Thoracic aorta (tissue), 2 donors: ENCODE results near the gene OR51E2. TPM values are rescaled to one million over a fixed set of nuclear protein-coding genes. Genes with fewer than 3 reads are reported as not detected.
"Not testable (repeated sequence)": the region's sequence is repeated elsewhere in the genome, so short reads cannot be mapped to it uniquely, and the experiment has no call there.

Source experiments
- ATAC-seq: fragments of 150-250 bp; one replicate; pipeline ENCODE4 v1.8.0; 2017; ENCODE audit warnings: low read depth; ENCODE audit not compliant: insufficient number of reproducible peaks, low FRiP score
- DNase-seq: peaks from one replicate; pipeline ENCODE4 v3.0.0-alpha.2; 2020; ENCODE audit warnings: low spot score
- H3K27ac ChIP-seq, 2 donors: fragments of 200-600 bp; sonication (generic); 1 replicate in 1 of 2; 2 replicates in 1 of 2; pipeline ENCODE4 v1.5.1; 2016; ENCODE audit warnings: mild to moderate bottlenecking in 2 of 2, moderate library complexity in 2 of 2
- H3K27me3 ChIP-seq: fragments of 200-600 bp; sonication (generic); replicated peaks from 2 replicates; pipeline ENCODE4 v1.6.0; 2016; ENCODE audit warnings: mild to moderate bottlenecking; ENCODE audit not compliant: insufficient read depth
- H3K36me3 ChIP-seq: fragments of 200-600 bp; sonication (generic); one replicate; pipeline ENCODE4 v1.5.1; 2016
- H3K4me1 ChIP-seq, 2 donors: fragments of 200-600 bp; sonication (generic); 1 replicate in 1 of 2; 2 replicates in 1 of 2; pipeline versions ENCODE4 v1.5.1 to v1.6.0; 2016; ENCODE audit warnings: low read depth in 2 of 2, mild to moderate bottlenecking in 1 of 2; ENCODE audit not compliant: control insufficient read depth in 1 of 2
- H3K4me3 ChIP-seq: fragments of 200-600 bp; sonication (generic); 2 replicates; pipeline ENCODE4 v1.5.1; 2016; ENCODE audit warnings: mild to moderate bottlenecking
- H3K9me3 ChIP-seq: fragments of 200-600 bp; sonication (generic); 2 replicates; pipeline ENCODE4 v1.5.1; 2016
- total RNA-seq, 2 donors: library from RNA; depleted of rRNA; stranded (reverse); fragments of >200 nt; gene quantifications; one replicate each; pipeline versions ENCODE4 v1.1.0 to v1.2.3, GENCODE V29; 2016
- TF ChIP-seq, protein P1 (sequence below): fragments of 200-600 bp; sonication (generic); IDR thresholded peaks from one replicate; pipeline ENCODE4 v1.5.1; 2019; ENCODE audit warnings: antibody characterized with exemption

Gene OR51E2, protein sequence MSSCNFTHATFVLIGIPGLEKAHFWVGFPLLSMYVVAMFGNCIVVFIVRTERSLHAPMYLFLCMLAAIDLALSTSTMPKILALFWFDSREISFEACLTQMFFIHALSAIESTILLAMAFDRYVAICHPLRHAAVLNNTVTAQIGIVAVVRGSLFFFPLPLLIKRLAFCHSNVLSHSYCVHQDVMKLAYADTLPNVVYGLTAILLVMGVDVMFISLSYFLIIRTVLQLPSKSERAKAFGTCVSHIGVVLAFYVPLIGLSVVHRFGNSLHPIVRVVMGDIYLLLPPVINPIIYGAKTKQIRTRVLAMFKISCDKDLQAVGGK
- total RNA-seq, result not detected

DNA sequence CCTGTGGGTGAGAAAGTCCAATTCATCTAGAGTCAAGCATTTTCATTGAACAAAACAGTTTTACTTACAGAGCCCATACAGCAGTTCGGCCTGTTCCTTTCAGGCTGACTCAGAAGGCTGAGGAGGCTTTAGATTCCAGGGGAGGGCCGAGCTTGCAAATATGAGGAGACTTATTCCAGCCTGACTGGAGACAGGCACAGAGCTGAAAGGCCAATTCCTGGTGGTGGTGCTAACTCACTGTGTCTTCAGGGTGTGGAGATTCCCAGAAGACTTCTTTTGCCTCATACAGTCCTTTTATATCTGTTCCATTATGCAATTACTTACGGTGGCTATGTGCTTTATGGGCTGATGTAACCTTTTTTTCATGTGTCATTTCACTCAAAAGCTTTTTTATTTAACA is at the start of gene OR51E2:
Gene OR51E2 (minus strand): TSS at position 269 of the 400 bp plus-strand sequence. CDS start 15,142 bp downstream, outside the sequence.
- no peak within 1 kb of the TSS for H3K27ac ChIP-seq
- ATAC-seq, result no peak
- no peak for DNase-seq
- H3K9me3 ChIP-seq, result no peaks in the 10 kb centered on the region
- H3K27me3 ChIP-seq, result no peaks in the 10 kb centered on the region
- no peaks in the 10 kb centered on the region for H3K4me1 ChIP-seq
- TF ChIP-seq, protein P1, sequence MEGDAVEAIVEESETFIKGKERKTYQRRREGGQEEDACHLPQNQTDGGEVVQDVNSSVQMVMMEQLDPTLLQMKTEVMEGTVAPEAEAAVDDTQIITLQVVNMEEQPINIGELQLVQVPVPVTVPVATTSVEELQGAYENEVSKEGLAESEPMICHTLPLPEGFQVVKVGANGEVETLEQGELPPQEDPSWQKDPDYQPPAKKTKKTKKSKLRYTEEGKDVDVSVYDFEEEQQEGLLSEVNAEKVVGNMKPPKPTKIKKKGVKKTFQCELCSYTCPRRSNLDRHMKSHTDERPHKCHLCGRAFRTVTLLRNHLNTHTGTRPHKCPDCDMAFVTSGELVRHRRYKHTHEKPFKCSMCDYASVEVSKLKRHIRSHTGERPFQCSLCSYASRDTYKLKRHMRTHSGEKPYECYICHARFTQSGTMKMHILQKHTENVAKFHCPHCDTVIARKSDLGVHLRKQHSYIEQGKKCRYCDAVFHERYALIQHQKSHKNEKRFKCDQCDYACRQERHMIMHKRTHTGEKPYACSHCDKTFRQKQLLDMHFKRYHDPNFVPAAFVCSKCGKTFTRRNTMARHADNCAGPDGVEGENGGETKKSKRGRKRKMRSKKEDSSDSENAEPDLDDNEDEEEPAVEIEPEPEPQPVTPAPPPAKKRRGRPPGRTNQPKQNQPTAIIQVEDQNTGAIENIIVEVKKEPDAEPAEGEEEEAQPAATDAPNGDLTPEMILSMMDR, result no peak
- H3K4me3 ChIP-seq, result no peak within 1 kb of the TSS
- no peaks in the 10 kb centered on the region for H3K36me3 ChIP-seq

DNA sequence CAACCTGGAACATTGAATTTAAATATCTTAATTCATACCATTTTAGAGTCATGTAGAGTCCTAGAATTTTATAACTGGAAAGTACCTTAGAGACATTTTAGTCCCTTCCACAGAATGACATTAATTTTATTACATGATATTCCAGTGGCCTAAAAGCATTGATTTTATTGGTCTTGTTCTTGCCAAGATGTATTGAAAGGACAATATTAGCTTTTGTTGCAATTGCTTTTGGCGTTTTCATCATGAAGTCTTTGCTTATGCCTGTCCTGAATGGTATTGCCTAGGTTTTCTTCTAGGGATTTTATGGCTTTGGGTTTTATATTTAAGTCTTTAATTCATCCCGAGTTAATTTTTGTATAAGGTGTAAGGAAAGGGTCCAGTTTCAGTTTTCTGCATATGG is 43.1 kb upstream of the OR51E2 start:
- Histone ChIP-seq H3K36me3 (no peaks in the 10 kb centered on the region), H3K4me1 (no peaks in the 10 kb centered on the region), H3K27ac (no peak overlapping the region), H3K4me3 (no peak overlapping the region), H3K27me3 (no peaks in the 10 kb centered on the region), H3K9me3 (no peaks in the 10 kb centered on the region)
- TF ChIP-seq, protein P1, result no peak
- ATAC-seq, result no peak
- DNase-seq, result no peak

DNA sequence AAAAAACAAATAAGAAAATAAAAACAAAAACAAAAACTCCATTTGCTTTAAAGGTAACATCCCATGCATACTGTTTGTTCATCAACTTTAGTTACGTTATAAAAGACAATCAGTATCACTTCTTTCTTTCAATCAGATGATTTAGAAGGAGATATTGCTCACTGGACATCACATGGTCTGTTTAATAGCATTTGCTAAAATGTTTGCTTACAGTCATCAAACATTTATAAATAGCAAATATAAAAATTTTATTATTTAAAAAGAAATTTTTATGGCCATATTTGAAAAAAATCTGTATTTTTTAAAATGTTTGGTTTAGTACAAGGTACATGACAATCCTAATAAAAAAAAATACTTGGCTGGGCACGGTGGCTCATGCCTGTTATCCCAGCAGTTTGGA is 29.5 kb upstream of the OR51E2 start:
- TF ChIP-seq, protein P1, result no peak
- Histone ChIP-seq H3K36me3 (no peaks in the 10 kb centered on the region), H3K27me3 (no peaks in the 10 kb centered on the region), H3K9me3 (no peaks in the 10 kb centered on the region), H3K4me1 (no peaks in the 10 kb centered on the region), H3K4me3 (no peak overlapping the region), H3K27ac (no peak overlapping the region)
- ATAC-seq (no peak), DNase-seq (no peak)

DNA sequence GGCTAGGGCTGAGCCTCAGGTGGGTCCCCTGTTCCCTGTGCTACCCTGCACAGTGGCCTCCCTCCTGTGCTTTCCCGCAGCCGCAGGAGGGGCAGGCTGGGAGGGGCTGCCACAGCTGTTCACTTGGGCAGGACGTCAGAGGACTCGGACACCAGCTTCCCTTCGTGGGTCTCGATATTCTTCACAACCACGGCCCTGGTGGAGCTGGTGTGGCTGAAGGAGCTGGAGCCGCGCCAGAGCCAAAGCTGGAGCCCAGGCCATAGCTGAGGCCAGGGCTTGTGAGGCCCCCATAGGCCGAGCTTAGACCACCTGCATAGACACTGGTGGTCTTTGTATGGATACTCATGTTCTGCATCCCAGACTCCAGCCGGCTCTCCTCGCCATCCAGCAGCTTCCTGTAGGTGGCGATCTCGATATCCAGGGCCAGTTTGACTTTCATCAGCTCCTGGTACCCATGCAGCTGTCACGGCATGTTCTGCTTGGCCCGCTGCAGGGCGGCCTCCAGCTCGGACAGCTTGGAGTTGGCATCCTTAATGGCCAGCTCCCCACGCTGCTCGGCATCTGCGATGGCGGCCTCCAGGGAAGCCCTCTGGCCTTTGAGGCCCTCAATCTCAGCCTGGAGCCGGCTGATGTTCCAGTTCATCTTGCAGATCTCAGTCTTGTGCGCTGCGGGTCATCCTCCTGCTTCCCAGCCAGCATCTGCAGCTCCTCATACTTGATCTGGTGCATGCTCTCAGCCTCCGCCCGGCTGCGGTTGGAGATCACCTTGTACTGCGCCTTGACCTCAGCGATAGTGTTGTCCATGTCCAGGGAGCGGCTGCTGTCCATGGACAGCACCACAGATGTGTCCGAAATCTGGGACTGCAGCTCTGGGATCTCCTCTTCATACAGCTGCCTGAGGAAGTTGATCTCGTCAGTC is 25.2 kb upstream of the OR51E2 start:
- not testable (repeated sequence) for H3K36me3 ChIP-seq, H3K27me3 ChIP-seq, H3K9me3 ChIP-seq, H3K27ac ChIP-seq, H3K4me1 ChIP-seq, DNase-seq, ATAC-seq, H3K4me3 ChIP-seq

DNA sequence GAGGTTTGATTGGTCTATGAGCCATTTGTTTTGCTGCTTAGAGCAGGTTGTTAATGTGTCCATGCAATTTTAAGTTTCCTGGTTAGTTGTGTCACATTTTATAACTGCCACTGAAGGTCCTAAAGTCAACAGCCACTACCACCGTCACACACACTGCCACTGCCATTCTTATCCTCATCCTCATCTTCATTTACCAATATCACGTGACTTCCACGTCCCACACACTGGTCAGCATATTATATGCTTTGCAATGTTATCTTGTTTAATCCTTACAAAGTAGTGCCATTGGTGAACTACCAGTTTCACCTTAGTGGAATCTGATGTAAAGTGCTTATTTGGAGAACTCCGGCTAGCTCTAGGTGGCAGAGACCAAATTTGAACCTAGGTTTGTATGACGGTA is 16.6 kb upstream of the OR51E2 start:
- Histone ChIP-seq H3K36me3 (no peaks in the 10 kb centered on the region), H3K27ac (no peak overlapping the region), H3K4me1 (no peaks in the 10 kb centered on the region), H3K27me3 (no peaks in the 10 kb centered on the region), H3K9me3 (no peaks in the 10 kb centered on the region), H3K4me3 (no peak overlapping the region)
- TF ChIP-seq, protein P1, result no peak
- ATAC-seq (no peak), DNase-seq (no peak)
